GM21717 (cell line): ENCODE data around the gene MMP24.
"Not testable (repeated sequence)": the region's sequence is repeated elsewhere in the genome, so short reads cannot be mapped to it uniquely, and the experiment has no call there.

Experiments
- ATAC-seq: cut with Tn5 transposase; IDR thresholded peaks from one replicate; pipeline ENCODE4 v1.9.1; 2021; ENCODE audit warnings: mild to moderate bottlenecking, moderate library complexity; ENCODE audit not compliant: unreplicated experiment

Gene MMP24

DNA sequence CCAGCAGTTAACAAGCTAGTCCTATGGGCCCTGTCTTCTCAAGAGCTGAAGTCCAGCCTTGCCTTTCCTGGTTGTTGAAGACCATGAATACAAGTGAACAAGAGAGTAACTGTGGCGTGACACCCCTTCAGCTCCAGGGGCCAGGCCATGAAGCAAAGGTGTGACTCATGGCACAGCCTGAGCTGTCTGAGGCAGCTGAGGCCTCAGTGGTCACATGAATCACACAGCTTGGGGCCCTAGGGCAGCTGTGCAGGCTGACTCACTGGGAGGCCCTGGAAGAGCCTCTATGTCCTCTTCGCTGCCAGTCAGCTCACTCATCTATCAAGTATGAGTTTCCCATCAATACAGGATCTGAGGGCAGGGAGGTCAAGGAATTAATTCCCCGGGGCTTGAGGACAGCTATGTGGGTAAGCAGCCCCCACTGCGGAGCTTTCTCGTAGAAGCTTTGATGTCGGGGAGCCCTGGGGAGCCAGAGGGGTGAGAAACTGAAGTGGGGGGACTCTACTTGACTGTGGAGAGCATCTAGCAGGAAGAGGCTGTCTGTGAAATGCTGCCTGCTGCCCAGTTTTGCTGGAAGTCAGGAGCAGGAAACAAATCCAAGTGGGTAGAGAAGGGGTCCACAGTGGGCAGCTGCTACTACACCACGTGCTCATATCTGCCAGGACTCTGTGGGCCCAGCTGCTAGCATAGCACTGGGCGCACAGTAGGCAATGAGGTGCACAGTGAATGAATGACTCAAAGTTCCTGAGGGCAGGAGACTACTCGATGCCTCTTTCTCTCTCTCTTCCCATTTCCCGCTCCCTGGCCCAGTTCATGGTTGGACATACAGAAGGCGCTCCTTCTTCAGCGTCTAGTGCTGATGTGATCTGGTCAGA is 79.4 kb downstream of the MMP24 start:
- ATAC-seq, result no peak

GRCh38 chr20:35306931-35307517 is 80.5 kb downstream of the MMP24 start:
- ATAC-seq, result no peak

GRCh38 chr20:35307666-35308653 is 81.5 kb downstream of the MMP24 start:
- no peak for ATAC-seq

DNA sequence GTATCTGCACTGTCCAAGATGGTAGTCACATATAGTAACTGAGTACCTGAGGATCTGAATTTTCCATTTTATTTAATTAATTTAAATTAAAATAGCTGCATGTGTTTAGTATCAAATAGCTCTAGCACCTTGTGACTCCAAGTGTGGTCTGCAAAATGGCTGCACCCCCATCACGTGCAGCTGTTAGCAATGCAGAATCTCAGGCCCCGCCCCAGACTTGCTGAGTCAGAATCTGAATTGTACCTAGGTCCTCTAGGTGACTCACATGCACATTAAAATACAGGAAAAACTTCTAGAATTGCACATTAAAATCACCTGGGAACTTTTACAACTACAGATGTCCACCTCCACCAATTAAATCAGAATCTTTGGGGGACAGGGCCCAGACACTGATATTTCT is 84.9 kb downstream of the MMP24 start:
- no peak for ATAC-seq

DNA sequence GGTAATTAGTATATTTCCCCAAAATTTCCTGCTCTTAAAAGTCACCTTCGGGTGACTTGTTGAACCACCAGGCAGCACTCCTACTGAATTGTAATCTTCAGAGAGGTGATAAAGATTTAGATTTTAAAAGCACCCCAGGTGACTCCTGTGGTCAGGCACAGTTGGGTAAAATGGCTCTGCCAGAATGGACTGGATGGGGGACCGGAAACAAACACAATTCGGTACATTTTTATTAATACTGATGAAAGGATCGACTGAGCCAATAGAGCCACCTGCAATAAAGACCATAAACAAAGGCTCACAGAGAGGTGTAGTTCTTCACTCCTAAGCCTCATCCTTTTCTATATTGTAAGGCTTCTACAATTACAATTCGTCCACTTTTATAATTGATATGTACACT is 85.3 kb downstream of the MMP24 start:
- ATAC-seq, result no peak

GRCh38 chr20:35312318-35312717 is 85.8 kb downstream of the MMP24 start:
- no peak for ATAC-seq

- no peak for ATAC-seq
These were observed 88.5 kb downstream of the MMP24 start for GRCh38 chr20:35314816-35315631.

- not testable (repeated sequence) for ATAC-seq
These were observed 89.1 kb downstream of the MMP24 start for GRCh38 chr20:35315632-35316020.

DNA sequence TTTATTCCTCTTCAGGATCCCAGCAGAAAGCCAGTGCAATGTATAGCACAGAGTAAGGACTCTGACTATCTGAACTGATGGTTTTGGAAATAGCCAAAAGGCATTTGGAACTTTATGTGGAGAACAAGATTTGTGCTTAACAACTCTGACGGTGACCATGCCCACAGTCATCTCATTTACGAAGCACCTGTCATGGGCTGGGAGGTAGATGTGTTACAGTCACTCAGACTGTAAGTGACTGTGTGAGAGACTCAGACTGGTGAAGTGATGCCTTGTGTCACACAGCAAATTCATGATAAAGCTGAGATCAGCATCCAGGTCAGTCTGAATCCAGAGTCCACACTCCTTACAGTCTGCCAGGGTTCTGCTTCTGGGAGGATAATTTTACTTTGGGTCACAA is 89.6 kb downstream of the MMP24 start:
- no peak for ATAC-seq

GRCh38 chr20:35317416-35318210 is 91.1 kb downstream of the MMP24 start:
- no peak for ATAC-seq

DNA sequence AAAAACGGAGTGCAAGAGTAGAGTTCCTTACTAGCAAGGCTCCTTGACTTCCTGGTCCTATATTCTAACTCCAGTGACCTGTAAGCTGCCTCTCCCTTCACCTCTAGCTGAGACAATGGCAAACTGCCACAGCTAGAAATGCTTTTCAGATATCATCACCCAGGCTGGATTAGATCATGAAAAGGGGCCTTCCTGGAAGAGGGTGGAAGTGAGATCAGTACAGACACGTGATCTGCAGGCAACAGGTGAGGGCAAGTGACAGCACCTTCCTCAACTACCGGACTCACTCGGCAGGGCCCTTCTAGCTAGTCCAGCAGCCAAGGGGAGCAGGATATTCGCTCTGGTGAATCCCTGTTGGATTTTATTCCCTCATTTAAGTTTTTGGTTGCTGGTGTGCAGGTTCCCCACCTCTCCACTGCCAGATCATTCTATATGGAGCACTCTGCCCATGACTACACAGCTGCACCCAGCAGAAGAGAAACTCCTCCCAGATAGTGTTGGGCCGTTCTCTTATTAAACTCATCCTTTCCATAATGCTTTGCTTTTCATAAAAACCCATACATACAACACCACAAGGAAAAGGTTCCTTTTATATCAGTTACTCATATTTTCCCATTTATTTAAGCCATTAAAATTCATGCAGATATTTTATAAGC is 92.1 kb downstream of the MMP24 start:
- ATAC-seq, result no peak

DNA sequence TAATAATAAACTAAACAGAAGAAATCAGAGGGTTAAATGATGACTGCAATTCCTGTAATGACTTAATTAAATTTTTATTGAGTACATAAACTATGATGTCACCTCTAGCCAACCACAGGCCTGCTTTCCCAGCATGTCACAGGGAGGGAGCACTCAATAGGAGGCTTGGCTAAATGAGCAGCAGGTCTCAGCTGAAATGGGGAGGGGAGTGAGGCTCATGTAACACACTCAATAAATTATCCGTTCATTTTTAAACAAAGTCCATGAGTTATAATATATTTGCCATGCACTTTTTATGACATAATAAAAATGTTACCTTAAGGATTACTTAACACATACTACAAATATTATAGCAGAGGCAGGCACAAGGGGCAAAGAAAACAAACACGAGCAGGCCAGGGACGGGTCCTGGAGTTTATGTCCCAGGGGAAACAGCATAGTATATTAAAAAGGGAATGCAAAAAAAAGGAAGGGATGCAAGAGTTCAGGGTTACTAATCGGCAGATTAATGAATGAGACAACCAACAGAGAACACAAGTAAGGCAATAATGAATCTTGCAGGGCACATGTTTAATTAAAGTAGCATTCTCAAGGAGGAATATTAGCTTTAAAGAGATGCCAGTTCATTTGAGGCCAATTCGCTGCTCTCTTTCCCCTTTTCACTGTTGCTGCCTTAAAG is 92.8 kb downstream of the MMP24 start:
- no peak for ATAC-seq

- no peak for ATAC-seq
These were observed 93.3 kb downstream of the MMP24 start for GRCh38 chr20:35319871-35320197.

GRCh38 chr20:35320396-35321126 is 94.1 kb downstream of the MMP24 start:
- ATAC-seq, result no peak

GRCh38 chr20:35325401-35325800 is 98.9 kb downstream of the MMP24 start:
- ATAC-seq, result no peak

- no peak for ATAC-seq
These were observed 99.7 kb downstream of the MMP24 start for GRCh38 chr20:35326021-35326739.
